NOMO-1 treated with DMSO at 0.1 percent for 48 hours (cell line): ENCODE data around the gene ARID1B.
"Not testable (repeated sequence)": the region's sequence is repeated elsewhere in the genome, so short reads cannot be mapped to it uniquely, and the experiment has no call there.

ENCODE experiments used
- DNase-seq: peaks from one replicate; lab custom pipeline; 2025; ENCODE audit not compliant: unreplicated experiment; lab: John Stamatoyannopoulos, UW

Gene ARID1B

GRCh38 chr6:156928972-156929371 is 151.8 kb downstream of the ARID1B start:
- DNase-seq: no peak

DNA sequence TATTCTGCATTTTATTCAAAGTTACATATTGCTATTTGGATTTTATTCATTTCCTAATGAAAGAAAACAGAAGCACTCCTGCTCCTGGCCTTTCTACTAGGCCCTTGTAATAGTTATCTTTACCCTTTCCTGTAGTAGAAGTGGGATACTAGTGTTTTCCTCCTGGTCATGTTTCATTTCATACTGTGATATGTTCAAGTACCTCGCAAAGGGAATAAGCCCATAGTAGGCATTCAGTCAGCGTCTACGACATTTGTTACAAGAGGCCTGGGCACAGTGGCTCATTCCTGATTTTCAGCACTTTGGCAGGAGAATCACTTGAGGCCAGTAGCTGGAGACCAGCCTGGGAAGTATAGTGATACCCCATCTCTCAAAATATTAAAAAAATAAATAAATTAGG is 154.1 kb downstream of the ARID1B start:
- no peak for DNase-seq

DNA sequence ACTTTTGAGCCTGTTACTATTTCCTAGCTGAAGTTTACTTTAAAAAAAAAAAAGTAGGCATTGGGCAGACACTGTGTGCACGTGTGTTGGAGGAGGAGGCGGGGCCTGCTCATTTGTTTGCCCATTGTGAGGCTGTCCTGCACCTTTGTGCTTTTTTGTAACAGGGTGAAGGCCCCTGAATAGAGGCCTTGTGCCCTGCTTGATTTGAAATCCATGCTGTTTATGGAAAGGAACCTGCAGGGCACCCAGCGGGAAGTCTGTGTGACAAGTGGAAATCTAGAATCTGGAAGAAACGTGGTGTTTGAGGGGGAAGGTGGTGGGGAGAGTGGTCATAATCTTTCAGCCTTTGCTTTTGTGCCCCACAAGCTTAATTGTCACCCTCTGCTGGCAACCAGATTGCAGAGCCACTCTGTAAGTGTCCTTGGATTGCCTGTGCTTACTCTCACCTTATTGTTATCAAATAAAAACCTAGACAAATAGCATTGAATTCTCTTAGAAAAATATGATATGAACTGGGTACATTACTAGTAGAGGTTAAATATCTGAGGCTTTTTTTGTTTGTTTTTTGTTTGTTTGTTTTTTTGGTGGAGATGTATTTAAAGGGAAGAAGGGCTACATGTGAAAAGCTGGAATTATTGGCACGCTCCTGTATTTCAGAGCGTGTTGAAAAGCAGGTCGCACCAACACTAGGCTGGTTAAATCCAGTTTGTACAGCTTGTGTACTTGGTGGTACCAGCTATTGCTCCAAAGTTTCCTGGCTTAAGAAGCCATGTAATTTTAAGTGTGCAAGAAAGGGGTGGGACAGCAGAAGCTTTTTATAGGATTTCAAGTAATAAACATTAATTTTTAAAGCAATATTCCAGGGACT is 156.3 kb downstream of the ARID1B start:
- no peak for DNase-seq

GRCh38 chr6:156934069-156934460 is 156.9 kb downstream of the ARID1B start:
- DNase-seq: no peak

- DNase-seq: no peak
Observed at GRCh38 chr6:156935000-156935399, 157.8 kb downstream of the ARID1B start.

DNA sequence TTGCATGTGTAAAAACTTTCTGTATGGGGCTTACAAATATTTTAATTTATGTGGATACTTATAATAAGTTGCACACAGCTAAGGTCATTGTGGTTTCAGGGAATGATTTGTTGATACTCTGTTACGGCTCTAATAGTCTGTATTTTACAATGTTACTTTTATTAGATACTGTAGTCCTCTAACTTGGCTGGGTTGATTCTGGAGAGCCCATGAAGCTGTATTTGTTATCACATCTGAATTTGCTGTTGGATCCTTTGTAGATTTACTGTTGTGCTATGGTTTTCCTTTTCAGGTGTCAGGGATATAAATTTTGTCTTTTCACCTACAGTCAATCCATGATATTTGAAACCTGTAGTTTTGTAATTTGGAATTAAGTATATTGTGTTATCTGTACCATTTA is 161.0 kb downstream of the ARID1B start:
- DNase-seq: no peak

GRCh38 chr6:156940221-156940620 is 163.0 kb downstream of the ARID1B start:
- DNase-seq: no peak

- no peak for DNase-seq
Observed at GRCh38 chr6:156942266-156942665, 165.1 kb downstream of the ARID1B start.

DNA sequence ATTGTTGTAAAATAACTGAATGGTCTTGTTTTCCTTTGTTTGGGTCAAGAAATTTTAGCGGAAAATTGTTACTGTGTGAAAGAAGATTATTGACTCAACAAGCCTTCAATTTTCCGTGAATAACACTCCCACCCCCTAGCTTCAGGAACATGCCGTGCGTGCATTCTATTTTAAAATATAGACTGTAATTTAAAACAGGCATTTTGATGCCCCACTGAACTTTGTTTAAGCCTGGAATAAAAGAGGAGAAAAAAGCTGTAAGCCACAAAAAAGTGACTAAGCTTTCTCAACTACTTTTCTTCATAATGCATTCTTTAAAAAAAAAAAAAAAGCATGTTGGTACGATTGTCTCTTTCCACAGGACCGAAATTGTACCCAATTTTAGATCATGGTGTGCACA is 166.0 kb downstream of the ARID1B start:
- no peak for DNase-seq

DNA sequence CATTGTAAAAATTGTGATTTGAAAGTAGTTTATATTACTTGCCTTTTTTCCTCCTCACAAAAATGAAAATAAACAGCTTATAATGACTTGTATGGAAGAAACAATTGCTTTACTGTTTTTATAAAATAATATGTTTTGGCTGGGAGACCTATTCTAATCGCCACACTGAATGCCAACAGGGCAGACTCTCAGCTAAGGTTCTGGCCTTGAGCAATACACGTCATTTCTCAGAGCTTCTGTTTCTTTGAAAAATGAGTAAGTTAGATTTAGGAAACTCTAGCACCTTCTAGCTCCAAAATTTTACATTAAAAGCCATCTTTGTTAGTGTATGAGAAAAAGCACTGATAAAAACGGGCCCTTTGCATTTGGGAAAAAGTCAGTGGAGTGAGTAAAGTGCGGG is 166.6 kb downstream of the ARID1B start:
- no peak for DNase-seq

GRCh38 chr6:156944412-156944811 is 167.2 kb downstream of the ARID1B start:
- DNase-seq: no peak

GRCh38 chr6:156945789-156946172 is 168.6 kb downstream of the ARID1B start:
- not testable (repeated sequence) for DNase-seq

DNA sequence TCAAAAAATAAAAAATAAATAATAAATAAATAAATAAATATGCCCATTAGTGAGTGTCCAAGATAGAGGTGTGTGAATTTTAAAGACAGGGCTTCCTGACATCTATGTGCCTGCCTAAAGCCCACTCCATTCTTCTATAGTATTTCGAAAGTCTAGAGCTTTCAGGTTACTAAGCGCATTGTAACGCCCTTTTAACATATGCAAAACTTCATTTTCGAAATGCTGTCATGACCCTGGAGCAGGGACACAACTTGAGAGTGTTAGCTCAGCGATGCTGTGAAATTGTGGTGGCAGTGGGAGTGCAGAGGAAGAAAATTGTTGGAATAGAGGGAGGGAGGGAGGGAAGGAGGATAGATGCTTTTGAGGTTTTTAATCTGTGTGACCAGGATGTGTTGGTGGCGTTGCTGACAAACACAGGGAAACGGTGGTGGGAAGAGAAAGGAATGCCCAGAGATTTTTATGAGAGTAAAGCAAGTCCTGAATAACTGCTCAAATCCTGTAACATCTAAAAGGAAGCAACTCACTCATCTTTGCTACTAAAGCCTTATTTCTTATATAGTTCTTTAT is 169.3 kb downstream of the ARID1B start:
- no peak for DNase-seq

DNA sequence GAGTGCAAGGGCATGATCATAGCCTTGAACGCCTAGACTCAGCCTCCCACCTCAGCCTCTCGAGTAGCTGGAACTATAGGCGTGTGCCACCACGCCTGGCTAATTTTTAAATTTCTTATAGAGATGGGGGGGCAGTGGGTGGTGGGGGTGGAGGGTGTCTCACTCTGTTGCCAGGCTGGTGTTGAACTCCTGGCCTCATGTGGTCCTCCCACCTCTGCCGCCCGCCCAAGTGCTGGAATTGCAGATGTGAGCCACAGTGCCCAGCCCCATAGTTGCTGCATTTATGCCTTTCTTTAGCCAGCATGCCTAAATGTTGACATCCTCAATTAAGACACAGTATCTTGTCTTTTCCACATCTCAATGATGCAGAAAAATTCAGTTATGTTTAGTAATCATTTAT is 171.1 kb downstream of the ARID1B start:
- DNase-seq: no peak

GRCh38 chr6:156948807-156949206 is 171.6 kb downstream of the ARID1B start:
- no peak for DNase-seq

DNA sequence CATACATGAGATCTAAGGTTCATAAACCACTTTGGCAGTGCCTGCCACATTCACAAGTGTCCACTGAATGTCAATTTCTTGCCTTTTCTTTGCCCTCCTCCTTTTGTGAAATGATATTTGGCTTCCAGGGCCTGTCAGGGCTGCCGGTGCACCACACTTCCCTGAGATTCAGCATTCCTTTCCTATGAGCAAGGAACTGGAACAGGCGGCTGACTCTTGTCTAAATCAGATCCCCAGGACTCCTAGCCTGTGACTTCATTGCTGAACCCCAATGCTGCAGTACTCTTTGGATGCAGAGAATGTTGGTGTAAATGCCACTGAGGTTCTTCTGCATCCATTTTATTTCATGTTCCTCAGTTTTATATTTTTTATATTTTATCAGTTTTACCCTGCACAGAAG is 172.2 kb downstream of the ARID1B start:
- no peak for DNase-seq

DNA sequence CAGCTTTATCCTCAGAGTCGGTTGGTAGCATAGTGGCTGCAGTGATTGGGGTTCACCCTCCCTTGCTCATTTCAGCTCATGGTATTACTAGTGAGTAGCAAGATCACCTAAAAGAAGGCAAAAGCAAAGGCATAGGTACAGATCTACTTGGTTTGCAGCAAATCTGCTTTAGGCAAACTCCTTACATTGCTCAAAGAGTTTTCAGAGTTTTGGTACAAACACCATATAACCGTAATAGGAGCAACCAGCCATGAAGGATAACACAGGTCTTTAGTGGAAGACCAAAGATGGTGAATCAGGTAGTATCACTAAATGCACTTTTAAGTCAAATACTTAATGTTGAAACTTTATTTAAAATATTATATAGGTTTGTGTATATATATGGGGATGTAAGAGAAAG is 172.9 kb downstream of the ARID1B start:
- no peak for DNase-seq

- no peak for DNase-seq
Observed at GRCh38 chr6:156950531-156950930, 173.4 kb downstream of the ARID1B start.

DNA sequence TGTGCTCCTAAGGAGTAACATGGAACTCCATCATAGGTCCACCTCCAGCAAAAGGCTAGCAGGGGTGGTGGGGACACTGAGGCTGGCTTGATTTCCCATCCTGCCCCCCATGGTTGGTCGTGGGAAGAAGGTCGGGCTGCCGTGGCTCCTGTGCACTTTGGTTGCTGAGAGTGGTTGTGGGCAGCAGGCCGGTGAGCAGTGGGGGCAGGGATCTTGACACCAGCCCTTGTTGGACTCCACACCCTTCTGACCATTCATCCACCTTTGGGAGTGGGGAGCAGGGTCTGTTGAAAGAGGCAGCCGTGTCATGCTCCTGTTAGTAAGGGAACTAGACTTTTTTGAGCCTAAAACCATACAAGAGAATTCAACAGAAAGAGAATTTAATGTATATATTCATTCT is 175.2 kb downstream of the ARID1B start:
- DNase-seq: no peak

GRCh38 chr6:156953127-156953478 is 175.9 kb downstream of the ARID1B start:
- no peak for DNase-seq

DNA sequence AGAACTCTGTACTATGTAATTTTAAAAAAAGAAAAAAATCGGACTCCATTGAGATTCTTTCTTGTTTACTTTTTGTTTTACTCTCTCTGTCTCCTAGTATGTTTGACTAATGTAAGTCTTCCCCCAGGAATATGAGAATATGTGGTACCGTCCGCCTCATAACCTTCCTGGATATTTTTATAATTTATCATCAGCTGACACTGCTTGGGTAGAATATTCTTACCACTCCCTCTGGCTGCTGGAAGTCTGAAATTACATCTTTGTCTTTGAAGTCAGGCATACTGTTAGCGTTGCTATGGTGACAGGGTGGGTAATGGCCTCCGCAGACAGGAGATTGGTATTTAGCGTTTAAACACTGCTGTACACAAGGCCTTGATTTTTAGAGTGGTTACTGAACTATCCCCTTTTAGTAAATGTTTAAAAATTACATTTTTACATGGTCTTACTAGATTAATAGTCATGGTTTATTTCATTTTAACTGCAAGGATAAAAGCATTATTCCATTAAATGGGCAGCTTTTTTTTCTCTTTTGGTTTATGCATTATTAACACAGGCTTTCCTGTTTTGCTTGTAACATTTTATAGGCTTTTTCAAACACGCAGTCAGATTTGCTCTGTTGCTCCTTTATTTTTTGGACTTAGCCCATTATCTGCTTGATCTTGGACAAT is 176.4 kb downstream of the ARID1B start:
- no peak for DNase-seq

DNA sequence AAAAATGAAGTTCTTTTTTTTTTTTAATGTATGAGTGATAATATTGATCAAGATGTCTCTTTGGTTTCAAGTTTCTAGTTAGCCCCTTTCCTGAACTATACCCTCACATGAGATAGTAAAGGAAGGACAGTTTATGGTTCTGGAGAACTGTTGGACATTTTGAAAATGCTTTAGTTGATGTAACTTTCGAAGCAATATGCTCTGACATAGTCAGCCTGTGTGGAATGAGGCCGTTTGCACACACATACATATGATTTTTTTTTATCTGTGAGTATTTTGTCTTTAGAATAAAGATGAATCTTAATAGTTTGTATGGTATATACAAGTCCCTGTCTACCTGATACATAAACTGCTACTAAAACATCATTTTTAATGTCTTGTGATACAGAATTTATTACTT is 177.0 kb downstream of the ARID1B start:
- DNase-seq: no peak
